HG02571 (cell line): ENCODE data around the gene APBB3.

Source experiments
- ATAC-seq: cut with Tn5 transposase; IDR thresholded peaks from one replicate; pipeline ENCODE4 v1.9.1; 2021; ENCODE audit warnings: mild to moderate bottlenecking, moderate library complexity; ENCODE audit not compliant: unreplicated experiment

Gene APBB3

GRCh38 chr5:140576776-140577201 is 12.4 kb upstream of the APBB3 start:
- ATAC-seq: no peak

- no peak for ATAC-seq
Observed at GRCh38 chr5:140575309-140575708, 10.9 kb upstream of the APBB3 start.

GRCh38 chr5:140574165-140574564 is 9.8 kb upstream of the APBB3 start:
- no peak for ATAC-seq

GRCh38 chr5:140573683-140574082 is 9.3 kb upstream of the APBB3 start:
- ATAC-seq: no peak

GRCh38 chr5:140571105-140571504 is 6.7 kb upstream of the APBB3 start:
- ATAC-seq: no peak

GRCh38 chr5:140570488-140570887 is 6.1 kb upstream of the APBB3 start:
- ATAC-seq: no peak

DNA sequence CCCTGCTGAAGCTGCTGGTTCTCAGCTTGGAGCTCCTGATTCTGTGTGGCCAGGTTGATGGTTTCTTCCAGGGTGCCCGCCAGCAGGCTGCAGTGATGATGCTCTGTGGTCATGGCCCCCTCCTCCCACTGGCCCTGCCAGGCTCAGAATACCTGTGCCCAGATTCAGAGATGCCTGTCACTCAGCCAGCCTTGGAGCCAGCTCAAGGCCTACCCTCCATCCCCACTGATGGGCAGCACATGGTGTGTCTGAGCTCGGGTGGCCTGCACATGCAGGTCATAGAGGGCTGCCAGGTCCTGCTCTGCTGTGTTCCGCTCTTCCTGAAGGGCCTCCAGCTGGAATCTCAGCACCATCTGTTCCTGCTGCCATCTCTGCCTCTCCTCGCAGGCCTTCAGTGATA is 5.7 kb upstream of the APBB3 start:
- ATAC-seq: no peak

- no peak for ATAC-seq
Observed at GRCh38 chr5:140569197-140569596, 4.8 kb upstream of the APBB3 start.

- ATAC-seq: no peak
Observed at GRCh38 chr5:140568443-140569063, 4.2 kb upstream of the APBB3 start.

GRCh38 chr5:140567871-140568270 is 3.5 kb upstream of the APBB3 start:
- no peak for ATAC-seq

DNA sequence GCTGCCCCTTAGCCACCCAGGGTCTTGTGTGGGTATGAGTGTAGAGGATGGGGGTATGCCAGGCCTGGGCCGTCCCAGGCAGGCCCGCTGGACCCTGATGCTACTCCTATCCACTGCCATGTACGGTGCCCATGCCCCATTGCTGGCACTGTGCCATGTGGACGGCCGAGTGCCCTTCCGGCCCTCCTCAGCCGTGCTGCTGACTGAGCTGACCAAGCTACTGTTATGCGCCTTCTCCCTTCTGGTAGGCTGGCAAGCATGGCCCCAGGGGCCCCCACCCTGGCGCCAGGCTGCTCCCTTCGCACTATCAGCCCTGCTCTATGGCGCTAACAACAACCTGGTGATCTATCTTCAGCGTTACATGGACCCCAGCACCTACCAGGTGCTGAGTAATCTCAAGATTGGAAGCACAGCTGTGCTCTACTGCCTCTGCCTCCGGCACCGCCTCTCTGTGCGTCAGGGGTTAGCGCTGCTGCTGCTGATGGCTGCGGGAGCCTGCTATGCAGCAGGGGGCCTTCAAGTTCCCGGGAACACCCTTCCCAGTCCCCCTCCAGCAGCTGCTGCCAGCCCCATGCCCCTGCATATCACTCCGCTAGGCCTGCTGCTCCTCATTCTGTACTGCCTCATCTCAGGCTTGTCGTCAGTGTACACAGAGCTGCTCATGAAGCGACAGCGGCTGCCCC is 2.9 kb upstream of the APBB3 start:
- no peak for ATAC-seq

- no peak for ATAC-seq
Observed at GRCh38 chr5:140566665-140567064, 2.3 kb upstream of the APBB3 start.

- ATAC-seq: no peak
Observed at GRCh38 chr5:140565780-140566095, 1.3 kb upstream of the APBB3 start.

DNA sequence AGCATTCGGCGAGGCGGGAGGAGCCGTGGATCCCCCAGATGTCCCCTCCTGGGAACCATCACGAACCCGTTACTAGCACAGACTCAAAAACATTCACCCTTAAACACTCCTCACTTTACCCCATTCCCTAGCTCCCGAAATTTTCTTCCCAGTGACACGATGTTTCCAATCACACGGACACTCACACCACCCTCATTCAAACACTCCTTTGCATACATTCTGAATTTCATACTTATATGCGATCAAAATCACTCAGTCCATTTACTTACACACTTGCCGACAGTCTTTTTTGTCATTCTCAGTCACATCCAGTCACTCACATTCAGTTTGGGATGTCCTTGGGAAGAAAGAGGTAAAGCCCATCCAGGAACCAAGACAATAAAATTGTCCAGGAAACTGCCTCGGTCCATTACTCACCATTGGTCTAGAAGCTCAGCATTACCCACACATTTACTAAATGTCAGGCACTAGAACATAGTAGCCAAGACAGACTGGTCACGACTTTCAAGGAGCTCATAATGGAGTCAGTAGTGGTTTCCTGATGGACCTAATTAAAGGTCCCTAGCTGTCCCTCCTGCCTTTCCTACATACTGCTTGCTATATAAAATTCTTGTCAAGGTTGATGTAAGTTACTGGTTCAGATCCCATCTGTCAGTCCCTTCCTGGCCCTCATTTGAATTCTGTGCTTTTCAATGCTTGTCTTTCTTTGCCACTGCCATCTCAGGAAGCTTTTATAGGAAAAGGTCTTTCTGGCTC is 804 bp upstream of the APBB3 start:
- ATAC-seq: peak; percentile 3

DNA sequence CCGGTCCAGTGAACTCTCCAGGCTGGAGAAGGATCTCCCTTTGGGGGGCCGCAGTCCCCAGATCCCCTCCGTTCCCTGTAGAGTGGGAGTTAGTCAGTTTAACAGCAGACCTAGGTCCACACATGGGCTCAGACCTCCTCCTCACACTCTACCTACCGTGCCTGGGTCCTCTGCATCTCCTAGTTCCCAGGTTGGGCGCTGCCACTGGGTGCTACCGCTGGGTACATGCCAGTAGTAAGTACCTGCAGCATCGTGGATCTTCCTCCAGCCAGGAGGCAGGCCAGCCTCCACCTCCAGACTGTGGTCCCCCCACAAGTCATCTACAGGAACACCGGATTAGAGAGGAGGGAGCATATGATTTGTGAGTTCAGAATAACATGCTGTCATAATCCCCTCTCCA is 802 bp downstream of the APBB3 start:
- ATAC-seq: no peak

DNA sequence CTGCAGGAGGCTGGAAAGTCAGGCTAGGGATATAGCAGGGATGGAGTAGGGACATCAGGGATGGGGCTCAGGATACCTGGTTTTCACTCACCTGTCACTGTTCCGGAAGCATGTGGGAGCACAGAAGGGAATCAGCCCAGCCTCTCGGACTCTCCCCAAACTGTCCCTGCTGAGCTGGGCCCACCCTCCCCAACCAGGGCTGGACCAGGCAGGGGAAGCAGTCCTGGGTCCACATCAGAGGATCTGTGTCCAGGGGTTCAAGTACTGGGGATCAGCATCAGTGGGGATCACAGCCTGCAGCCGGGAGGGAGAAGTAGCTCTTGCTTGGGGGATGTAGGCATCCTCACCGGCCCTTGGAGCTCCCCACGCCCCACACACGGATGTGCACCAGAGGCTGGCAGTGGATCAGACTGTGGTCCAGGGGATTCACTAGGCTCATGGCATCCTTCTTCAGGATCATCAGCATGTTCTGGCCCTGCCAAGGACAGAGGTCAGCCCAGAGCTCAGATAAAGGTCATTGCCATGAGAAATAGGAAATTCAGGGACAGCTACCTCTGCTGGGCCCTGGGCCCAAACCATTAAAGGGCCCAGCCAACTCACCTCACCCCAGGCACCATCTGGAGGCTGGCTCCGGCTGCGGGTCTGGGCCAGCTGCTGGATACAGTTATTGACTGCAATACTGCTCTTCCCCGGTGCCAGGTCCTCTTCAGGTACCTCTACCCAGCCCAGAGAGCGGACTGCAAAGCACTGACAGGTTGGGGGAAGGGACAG is 2.5 kb downstream of the APBB3 start:
- no peak for ATAC-seq

DNA sequence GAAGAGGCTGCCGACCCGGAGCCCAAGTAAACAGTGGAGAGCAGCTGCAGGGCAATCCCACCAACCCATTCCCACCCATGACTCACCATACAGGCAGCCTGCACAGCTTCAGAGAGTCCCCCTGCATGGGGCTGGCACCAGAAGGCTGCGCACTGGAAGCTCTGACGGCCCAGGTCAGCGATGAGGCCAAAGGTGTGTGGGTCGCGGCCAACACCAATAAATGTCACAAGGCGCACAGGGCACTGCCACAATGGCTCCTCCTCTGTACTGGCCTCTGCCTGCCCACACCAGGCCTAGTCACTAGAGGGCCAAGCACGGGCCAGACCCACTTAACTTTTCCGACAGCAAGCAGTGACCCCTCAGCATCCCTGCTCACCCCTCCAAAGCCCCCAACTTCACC is 4.2 kb downstream of the APBB3 start:
- ATAC-seq: no peak

GRCh38 chr5:140558542-140558941 is 5.9 kb downstream of the APBB3 start:
- no peak for ATAC-seq

DNA sequence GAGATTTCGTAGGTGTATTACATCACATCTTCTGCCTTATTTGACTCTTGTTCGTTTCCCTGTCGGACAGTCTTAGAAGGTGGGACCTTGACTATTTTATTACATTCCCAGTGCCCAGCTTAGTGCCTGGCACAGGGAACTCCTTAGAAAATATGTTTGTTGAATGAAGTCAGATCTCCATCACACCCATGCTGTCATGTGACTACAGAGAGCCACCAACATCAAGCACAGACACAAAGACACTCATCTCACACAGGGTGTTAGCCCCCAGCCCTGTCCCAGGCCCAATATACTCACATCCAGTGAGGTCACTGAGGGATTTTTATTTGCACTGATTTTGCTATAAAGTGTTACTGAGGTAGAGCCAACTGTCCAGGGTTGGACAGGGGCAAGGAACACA is 6.4 kb downstream of the APBB3 start:
- ATAC-seq: no peak

DNA sequence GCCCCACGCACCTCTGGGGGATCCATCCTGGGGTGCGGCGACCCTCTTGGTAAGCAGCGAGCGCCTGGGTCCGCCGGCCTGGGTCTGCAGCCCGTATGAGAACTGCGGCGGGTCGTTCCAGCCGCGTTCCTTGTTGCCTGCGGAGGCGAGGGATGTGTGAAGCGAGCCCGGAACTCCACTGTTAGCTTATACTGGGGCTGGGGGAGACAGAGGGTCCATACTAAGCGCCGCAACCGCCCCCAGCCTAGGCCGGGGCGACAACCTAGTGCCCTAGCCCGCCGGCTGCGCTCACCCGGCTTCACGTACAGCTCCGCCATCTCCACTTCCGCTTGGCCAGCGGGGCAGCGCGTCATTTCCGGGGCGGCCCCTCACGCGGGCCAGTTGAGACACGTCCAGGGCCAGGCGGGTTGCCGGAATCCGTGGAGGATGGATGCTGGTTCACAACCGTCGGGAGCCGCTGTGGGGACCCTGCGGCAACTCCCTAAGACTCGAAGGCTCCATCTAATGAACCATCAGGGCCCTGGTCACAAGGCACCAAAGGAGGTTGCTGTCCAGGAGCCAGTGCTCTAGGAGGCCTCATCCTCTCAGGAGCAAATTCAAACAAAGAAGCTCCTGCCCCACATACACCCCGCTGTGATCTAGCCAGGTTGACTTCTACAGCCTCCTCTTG is 7.1 kb downstream of the APBB3 start, which contains the start of gene SRA1:
Gene SRA1, minus strand, starts transcription at position 338 of the 670 bp plus-strand sequence. Its CDS starts 21 bp downstream, at position 317.
- peak; percentile 95 for ATAC-seq

DNA sequence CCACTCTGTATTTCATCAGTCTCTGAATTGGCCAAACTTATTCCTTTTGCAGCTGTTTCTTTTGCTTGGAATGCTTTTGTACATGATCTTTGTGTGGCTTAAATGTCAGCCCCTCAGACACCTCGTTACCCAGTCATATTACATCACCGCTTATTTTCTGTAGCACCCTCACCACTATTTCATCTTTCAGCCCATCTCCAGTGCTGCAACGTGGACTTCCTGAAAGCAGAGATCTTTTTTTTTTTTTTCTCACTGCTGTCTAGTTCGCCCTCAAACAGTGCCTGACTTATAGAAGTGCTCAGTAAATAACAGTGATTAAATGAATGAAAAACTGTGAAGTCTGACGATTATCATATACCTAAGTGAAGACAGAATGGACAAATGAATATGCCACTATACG is 8.0 kb downstream of the APBB3 start:
- ATAC-seq: no peak
